IPS-20b (cell line): Measurements from ENCODE around the gene KMT2A.

ENCODE experiments used
- H3K27ac ChIP-seq: one replicate; pipeline ENCODE4 v1.5.1; 2013; ENCODE audit warnings: low read length
- H3K27me3 ChIP-seq: 2 replicates; pipeline ENCODE4 v1.6.1; 2013; ENCODE audit warnings: mild to moderate bottlenecking, low read length, inconsistent platforms; ENCODE audit not compliant: insufficient read depth
- H3K36me3 ChIP-seq: 2 replicates; pipeline ENCODE4 v1.6.1; 2013; ENCODE audit warnings: low read depth, mild to moderate bottlenecking, inconsistent platforms, low read length, moderate library complexity; ENCODE audit not compliant: insufficient read depth
- H3K4me1 ChIP-seq: 2 replicates; pipeline ENCODE4 v1.6.1; 2013; ENCODE audit warnings: mild to moderate bottlenecking, control low read depth, inconsistent platforms, low read length, moderate library complexity; ENCODE audit not compliant: insufficient read depth
- H3K4me3 ChIP-seq: 2 replicates; pipeline ENCODE4 v1.5.1; 2013; ENCODE audit warnings: mild to moderate bottlenecking, low read length, inconsistent platforms
- H3K9ac ChIP-seq: 2 replicates; pipeline ENCODE4 v1.6.1; 2013; ENCODE audit warnings: low read depth, mild to moderate bottlenecking, inconsistent platforms, low read length, moderate library complexity
- H3K9me3 ChIP-seq: 2 replicates; pipeline ENCODE4 v1.6.1; 2013; ENCODE audit warnings: mild to moderate bottlenecking, low read depth, low read length, inconsistent platforms; ENCODE audit not compliant: insufficient read depth

KMT2A gene

DNA sequence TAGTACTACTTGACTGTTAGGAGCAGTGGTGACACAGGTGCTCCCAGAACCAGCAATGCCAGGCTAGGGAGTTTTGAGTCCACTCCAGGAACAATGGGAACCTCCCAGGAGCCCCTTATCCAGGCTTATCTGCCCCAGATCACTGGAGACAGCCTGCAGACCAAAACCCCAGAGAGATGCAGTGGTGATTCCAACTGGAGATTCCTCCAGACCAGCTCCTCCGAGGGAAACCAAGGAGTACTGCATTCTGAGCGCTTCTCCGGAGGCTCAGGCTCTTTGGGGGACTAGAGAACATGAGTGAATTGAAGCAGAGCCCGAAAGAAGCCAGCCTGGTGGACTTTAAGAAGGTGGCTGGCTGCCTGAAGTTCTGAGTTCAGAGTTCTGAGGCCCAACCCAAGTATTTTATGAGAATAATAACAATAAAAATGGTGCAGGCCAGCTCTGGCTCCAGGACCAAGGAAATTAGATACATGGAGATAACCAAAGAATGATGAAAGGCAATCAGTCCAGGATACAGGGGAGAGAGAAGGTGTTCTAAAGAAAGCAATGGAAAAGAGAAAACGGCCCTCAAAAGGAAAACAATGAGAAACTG is 93.4 kb downstream of the KMT2A start:
- H3K9me3 ChIP-seq = no peaks in the 10 kb centered on the region
- no peak overlapping the region for H3K27ac ChIP-seq
- peaks cover 8% of the 10 kb centered on the region for H3K4me1 ChIP-seq
- H3K9ac ChIP-seq = peak overlapping the region; percentile 81; the same call in 1 of the 2 replicates
- H3K4me3 ChIP-seq = peak overlapping the region; percentile 98
- peaks cover 7% of the 10 kb centered on the region for H3K36me3 ChIP-seq
- H3K27me3 ChIP-seq = peaks cover 11% of the 10 kb centered on the region; the same call in 1 of the 2 replicates

DNA sequence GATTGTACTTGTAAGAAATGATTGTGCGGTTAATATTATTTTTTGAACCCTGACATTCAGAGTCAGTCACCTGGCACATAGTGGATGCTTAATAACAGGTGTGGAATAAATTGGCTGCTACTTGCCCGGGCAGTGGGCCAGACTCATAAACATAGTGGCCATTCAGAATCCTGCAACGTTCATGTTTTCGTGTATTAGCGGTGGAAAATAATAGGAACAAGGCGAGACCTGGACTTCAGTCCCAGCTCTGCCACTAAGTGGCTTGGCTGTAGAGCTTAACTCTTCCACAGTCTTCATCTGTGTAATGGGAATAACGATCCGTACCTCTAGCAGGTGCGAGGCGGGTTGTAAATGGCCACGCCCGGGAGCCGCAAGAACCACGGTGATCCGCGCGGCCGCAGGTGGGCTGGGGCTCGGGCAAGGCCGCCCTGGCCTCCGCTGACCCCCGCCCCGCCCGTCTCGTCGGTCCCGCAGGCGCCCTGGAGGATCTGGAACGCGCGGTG is 93.9 kb downstream of the KMT2A start:
- no peak overlapping the region for H3K27ac ChIP-seq
- H3K9me3 ChIP-seq = no peaks in the 10 kb centered on the region
- peak overlapping the region; percentile 81; the same call in 1 of the 2 replicates for H3K9ac ChIP-seq
- peak overlapping the region; percentile 98 for H3K4me3 ChIP-seq
- H3K36me3 ChIP-seq = peaks cover 1% of the 10 kb centered on the region; the same call in 1 of the 2 replicates
- H3K4me1 ChIP-seq = peaks cover 8% of the 10 kb centered on the region
- H3K27me3 ChIP-seq = peaks cover 11% of the 10 kb centered on the region; the same call in 1 of the 2 replicates

DNA sequence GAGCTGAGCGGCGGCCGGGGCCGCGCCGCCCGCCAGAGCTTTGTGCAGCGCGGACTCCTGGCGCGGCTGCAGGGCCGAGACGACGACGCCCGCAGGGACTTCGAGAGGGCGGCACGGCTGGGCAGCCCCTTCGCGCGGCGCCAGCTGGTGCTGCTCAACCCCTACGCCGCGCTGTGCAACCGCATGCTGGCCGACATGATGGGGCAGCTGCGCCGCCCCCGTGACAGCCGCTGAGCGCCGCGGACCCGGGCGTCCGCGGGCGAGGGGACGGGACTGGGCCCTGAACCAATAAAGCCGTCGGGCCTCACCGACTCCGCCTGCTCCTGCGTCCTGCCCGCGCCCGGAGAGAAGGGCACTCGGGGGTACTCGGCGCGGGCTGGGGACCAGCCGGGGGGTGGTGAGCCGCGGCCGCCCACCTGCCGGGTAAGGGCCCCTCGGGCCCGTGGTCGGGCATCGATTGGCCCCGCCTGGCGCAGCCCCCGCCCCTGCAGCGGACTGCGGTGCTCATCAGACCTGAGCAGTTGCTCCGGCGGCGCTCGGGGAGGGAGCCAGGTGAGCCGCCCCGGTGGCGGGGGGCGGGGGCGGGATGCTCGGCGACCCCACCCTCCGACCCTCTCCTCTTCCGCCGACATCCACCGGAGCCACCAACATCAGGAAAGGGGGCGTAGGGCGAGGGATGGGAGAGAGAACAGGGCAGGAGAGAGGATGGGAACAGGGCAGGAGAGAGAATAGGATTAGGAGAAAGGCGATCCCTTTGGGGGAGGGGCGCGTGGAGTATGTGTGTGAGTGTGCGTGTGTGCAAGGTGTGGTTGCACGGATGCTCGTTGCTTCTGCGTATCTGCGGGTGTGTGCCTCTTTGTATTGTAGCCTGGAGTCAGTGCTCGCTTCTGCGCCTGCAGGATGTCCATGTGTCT is 94.6 kb downstream of the KMT2A start, which contains the start of gene TMEM25:
Gene TMEM25 (plus strand): TSS at position 510 of the 914 bp plus-strand sequence. CDS start 610 bp downstream, outside the sequence.
- H3K9me3 ChIP-seq = no peaks in the 10 kb centered on the region
- peak within 1 kb of the TSS; percentile 81; the same call in 1 of the 2 replicates for H3K9ac ChIP-seq
- H3K27ac ChIP-seq = no peak within 1 kb of the TSS
- H3K4me1 ChIP-seq = peaks cover 8% of the 10 kb centered on the region
- peaks cover 11% of the 10 kb centered on the region; the same call in 1 of the 2 replicates for H3K27me3 ChIP-seq
- peak within 1 kb of the TSS; percentile 98 for H3K4me3 ChIP-seq
- no peaks in the 10 kb centered on the region for H3K36me3 ChIP-seq

DNA sequence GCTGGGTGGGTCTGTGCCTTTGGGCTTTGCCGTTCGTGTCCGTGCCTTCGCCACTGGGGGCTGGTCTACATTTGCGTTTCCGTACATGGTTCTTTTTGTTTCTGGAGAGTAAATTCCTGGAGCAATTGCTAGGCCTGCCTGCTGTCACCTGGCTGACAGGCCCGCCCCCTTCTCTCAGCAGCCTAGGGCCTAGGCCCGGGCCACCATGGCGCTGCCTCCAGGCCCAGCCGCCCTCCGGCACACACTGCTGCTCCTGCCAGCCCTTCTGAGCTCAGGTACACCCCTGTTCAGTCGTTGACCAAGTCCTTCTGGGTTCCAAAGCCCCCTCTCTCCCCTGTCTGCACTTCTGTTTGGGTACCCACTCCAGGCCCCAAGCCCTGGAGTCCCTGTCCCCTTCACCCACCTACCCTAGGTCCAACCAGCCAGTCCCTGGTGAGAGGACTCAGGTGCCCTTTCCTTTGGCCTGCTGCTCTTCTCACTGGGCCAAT is 95.3 kb downstream of the KMT2A start:
- H3K4me1 ChIP-seq = peaks cover 8% of the 10 kb centered on the region
- no peak overlapping the region for H3K27ac ChIP-seq
- no peaks in the 10 kb centered on the region for H3K36me3 ChIP-seq
- no peaks in the 10 kb centered on the region for H3K9me3 ChIP-seq
- peaks cover 11% of the 10 kb centered on the region; the same call in 1 of the 2 replicates for H3K27me3 ChIP-seq
- peak overlapping the region; percentile 81; the same call in 1 of the 2 replicates for H3K9ac ChIP-seq
- peak overlapping the region; percentile 98 for H3K4me3 ChIP-seq

DNA sequence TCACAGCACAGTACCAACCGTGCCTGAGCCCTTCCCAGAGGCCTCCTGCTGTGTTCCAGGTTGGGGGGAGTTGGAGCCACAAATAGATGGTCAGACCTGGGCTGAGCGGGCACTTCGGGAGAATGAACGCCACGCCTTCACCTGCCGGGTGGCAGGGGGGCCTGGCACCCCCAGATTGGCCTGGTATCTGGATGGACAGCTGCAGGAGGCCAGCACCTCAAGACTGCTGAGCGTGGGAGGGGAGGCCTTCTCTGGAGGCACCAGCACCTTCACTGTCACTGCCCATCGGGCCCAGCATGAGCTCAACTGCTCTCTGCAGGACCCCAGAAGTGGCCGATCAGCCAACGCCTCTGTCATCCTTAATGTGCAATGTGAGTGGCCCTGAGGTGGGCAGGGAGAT is 95.8 kb downstream of the KMT2A start:
- Histone ChIP-seq H3K4me1 (peaks cover 8% of the 10 kb centered on the region), H3K36me3 (no peaks in the 10 kb centered on the region), H3K4me3 (peak overlapping the region; percentile 98), H3K27me3 (peaks cover 11% of the 10 kb centered on the region; the same call in 1 of the 2 replicates), H3K27ac (no peak overlapping the region), H3K9me3 (no peaks in the 10 kb centered on the region), H3K9ac (no peak overlapping the region)

DNA sequence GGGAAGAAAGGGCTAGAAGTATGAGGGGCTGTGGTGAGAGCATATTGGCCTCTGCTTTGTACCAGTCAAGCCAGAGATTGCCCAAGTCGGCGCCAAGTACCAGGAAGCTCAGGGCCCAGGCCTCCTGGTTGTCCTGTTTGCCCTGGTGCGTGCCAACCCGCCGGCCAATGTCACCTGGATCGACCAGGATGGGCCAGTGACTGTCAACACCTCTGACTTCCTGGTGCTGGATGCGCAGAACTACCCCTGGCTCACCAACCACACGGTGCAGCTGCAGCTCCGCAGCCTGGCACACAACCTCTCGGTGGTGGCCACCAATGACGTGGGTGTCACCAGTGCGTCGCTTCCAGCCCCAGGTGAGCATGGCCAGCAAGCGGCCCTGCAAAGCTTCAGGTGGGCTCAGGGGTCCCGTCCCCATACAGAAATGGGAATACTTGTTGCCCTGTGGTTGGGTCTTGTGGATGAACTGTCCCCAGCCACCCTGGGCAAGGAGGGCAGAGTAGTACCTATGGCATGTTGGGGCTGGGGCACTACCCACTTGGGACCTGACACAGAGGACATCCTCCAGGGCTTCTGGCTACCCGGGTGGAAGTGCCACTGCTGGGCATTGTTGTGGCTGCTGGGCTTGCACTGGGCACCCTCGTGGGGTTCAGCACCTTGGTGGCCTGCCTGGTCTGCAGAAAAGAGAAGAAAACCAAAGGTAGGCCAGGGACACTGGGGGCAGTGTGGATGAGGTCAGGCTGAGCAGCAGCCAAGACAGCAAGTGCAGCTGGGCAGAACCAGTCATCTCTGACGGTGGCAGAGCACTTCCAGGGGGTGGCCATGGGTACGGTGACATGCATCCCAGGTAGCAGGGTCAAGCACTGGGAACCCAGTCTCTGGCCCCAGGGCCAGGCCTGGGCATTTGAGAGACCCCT is 96.8 kb downstream of the KMT2A start:
- Histone ChIP-seq H3K27me3 (peaks cover 11% of the 10 kb centered on the region; the same call in 1 of the 2 replicates), H3K36me3 (no peaks in the 10 kb centered on the region), H3K27ac (no peak overlapping the region), H3K9me3 (no peaks in the 10 kb centered on the region), H3K4me3 (no peak overlapping the region), H3K9ac (no peak overlapping the region), H3K4me1 (peaks cover 8% of the 10 kb centered on the region)

DNA sequence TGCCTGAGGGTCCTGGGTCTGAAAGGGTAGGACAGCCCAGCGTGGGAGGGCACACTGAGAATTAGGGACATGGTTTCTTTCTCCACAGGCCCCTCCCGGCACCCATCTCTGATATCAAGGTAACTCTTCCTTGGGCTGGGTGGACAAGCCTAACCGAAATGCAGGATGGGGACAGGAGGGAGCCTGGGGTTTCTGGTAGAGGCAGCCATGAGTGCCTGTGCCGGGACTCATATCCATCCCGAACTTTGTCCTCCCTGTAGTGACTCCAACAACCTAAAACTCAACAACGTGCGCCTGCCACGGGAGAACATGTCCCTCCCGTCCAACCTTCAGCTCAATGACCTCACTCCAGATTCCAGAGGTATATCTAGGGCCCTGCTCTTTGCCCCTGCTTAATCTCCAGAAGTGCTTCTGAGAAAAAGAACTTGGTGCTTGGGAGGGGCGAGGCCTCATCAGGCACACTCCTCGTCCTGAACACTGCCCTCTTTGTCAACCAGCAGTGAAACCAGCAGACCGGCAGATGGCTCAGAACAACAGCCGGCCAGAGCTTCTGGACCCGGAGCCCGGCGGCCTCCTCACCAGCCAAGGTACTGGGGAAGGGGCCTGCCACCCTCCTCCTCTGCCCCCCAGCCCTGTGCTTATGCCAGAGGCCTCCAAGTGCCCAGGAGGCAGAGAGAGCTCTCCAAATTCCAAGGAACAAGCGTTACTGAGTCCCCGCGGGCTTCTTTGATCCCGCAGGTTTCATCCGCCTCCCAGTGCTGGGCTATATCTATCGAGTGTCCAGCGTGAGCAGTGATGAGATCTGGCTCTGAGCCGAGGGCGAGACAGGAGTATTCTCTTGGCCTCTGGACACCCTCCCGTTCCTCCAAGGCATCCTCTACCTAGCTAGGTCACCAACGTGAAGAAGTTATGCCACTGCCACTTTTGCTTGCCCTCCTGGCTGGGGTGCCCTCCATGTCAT is 97.8 kb downstream of the KMT2A start:
- Histone ChIP-seq H3K9me3 (no peaks in the 10 kb centered on the region), H3K4me3 (no peak overlapping the region), H3K9ac (no peak overlapping the region), H3K27me3 (peaks cover 11% of the 10 kb centered on the region; the same call in 1 of the 2 replicates), H3K4me1 (peaks cover 8% of the 10 kb centered on the region), H3K36me3 (no peaks in the 10 kb centered on the region), H3K27ac (no peak overlapping the region)

DNA sequence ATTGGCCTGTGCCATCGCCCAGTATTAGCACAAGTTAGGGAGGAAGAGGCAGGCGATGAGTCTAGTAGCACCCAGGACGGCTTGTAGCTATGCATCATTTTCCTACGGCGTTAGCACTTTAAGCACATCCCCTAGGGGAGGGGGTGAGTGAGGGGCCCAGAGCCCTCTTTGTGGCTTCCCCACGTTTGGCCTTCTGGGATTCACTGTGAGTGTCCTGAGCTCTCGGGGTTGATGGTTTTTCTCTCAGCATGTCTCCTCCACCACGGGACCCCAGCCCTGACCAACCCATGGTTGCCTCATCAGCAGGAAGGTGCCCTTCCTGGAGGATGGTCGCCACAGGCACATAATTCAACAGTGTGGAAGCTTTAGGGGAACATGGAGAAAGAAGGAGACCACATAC is 99.0 kb downstream of the KMT2A start:
- Histone ChIP-seq H3K9ac (no peak overlapping the region), H3K4me1 (no peaks in the 10 kb centered on the region), H3K27me3 (no peaks in the 10 kb centered on the region), H3K4me3 (no peak overlapping the region), H3K27ac (no peak overlapping the region), H3K36me3 (no peaks in the 10 kb centered on the region), H3K9me3 (no peaks in the 10 kb centered on the region)

DNA sequence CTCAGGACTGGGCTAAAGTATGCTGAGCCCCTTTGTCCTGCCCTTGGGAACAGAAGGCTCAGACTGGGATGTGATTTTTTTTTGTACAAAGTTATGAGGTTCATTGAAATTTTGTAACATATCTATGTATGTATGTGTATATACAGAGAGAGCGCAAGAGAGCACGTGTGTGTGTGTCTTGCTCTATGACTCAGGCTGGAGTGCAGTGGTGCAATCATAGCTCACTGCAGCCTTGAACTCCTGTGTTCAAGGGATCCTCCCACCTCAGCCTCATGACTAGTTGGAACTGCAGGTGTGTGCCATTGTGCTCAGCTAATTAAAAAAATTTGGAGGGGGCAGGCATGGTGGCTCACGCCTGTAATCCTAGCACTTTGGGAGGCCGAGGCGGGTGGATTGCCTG is 100.4 kb downstream of the KMT2A start:
- Histone ChIP-seq H3K27ac (no peak overlapping the region), H3K4me3 (no peak overlapping the region), H3K9me3 (no peaks in the 10 kb centered on the region), H3K27me3 (no peaks in the 10 kb centered on the region), H3K4me1 (no peaks in the 10 kb centered on the region), H3K9ac (no peak overlapping the region), H3K36me3 (no peaks in the 10 kb centered on the region)

DNA sequence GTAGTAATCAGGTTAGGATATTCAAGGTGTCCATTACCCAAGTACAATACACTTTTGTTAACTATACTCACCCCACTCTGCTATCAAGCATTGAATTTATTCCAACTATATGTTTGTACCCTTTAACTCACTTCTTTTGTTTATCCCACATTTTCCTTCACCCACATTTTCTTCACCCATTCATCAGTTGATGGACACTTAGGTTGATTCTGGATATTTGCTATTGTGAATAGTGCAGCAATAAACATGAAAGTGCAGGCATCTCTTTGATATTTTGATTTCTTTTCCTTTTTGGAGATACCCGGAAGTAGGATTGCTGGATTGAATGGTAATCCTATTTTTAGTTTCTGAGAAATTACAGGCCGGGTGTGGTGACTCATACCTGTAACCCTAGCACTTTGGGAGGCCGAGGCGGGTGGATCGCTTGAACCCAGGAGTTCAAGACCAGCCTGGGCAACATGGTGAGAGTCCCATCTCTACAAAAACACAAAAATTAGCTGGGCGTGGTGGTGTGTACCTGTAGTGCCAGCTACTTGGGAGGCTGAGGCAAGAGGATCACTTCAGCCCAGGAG is 101.2 kb downstream of the KMT2A start:
- Histone ChIP-seq H3K9me3 (no peaks in the 10 kb centered on the region), H3K27ac (no peak overlapping the region), H3K4me3 (no peak overlapping the region), H3K36me3 (no peaks in the 10 kb centered on the region), H3K9ac (no peak overlapping the region), H3K4me1 (no peaks in the 10 kb centered on the region), H3K27me3 (no peaks in the 10 kb centered on the region)
